ENCODE results near the gene KDM4C. TPM values are rescaled to one million over a fixed set of nuclear protein-coding genes. Genes with fewer than 3 reads are reported as not detected.
"Not testable (repeated sequence)": the region's sequence is repeated elsewhere in the genome, so short reads cannot be mapped to it uniquely, and the experiment has no call there.

The KDM4C gene
- total RNA-seq, 1 donor from 2014 or later, result 16.5 TPM

GRCh38 chr9:6716766-6717165 is 41.0 kb upstream of the KDM4C start:
- no peak for TF ChIP-seq CTCF (conservative IDR thresholded peaks at IDR 0.05; ENCODE audit: low read depth, low read length)
- no peak for DNase-seq (ENCODE audit: low read depth)
- H3K4me3 ChIP-seq (ENCODE audit: low read depth, low read length), result peak overlapping the region; percentile 62

- no peak for DNase-seq (ENCODE audit: low read depth)
- H3K4me3 ChIP-seq (ENCODE audit: low read depth, low read length), result no peak overlapping the region
- TF ChIP-seq CTCF (conservative IDR thresholded peaks at IDR 0.05; ENCODE audit: low read depth, low read length), result no peak
These were observed 33.8 kb upstream of the KDM4C start for GRCh38 chr9:6723881-6724420.

GRCh38 chr9:6733257-6733656 is 24.5 kb upstream of the KDM4C start:
- H3K4me3 ChIP-seq (ENCODE audit: low read depth, low read length), result no peak overlapping the region
- TF ChIP-seq CTCF (conservative IDR thresholded peaks at IDR 0.05; ENCODE audit: low read depth, low read length), result no peak
- DNase-seq (ENCODE audit: low read depth), result no peak

- DNase-seq (ENCODE audit: low read depth), result no peak
- no peak for TF ChIP-seq CTCF (conservative IDR thresholded peaks at IDR 0.05; ENCODE audit: low read depth, low read length)
- no peak overlapping the region for H3K4me3 ChIP-seq (ENCODE audit: low read depth, low read length)
These were observed 23.9 kb upstream of the KDM4C start for GRCh38 chr9:6733831-6734230.

- no peak for TF ChIP-seq CTCF (conservative IDR thresholded peaks at IDR 0.05; ENCODE audit: low read depth, low read length)
- H3K4me3 ChIP-seq (ENCODE audit: low read depth, low read length), result no peak overlapping the region
- DNase-seq (ENCODE audit: low read depth), result no peak
These were observed 22.4 kb upstream of the KDM4C start for GRCh38 chr9:6735422-6735821.

GRCh38 chr9:6739218-6739617 is 18.6 kb upstream of the KDM4C start:
- TF ChIP-seq CTCF (conservative IDR thresholded peaks at IDR 0.05; ENCODE audit: low read depth, low read length), result peak; percentile 48
- DNase-seq (ENCODE audit: low read depth), result no peak
- no peak overlapping the region for H3K4me3 ChIP-seq (ENCODE audit: low read depth, low read length)

GRCh38 chr9:6748861-6749260 is 8.9 kb upstream of the KDM4C start:
- not testable (repeated sequence) for DNase-seq (ENCODE audit: low read depth); H3K4me3 ChIP-seq (ENCODE audit: low read depth, low read length)

GRCh38 chr9:6754861-6755260 is 2.9 kb upstream of the KDM4C start:
- H3K4me3 ChIP-seq (ENCODE audit: low read depth, low read length); DNase-seq (ENCODE audit: low read depth): not testable (repeated sequence)
